Measurements from ENCODE around the gene KLF2.

Gene KLF2

DNA sequence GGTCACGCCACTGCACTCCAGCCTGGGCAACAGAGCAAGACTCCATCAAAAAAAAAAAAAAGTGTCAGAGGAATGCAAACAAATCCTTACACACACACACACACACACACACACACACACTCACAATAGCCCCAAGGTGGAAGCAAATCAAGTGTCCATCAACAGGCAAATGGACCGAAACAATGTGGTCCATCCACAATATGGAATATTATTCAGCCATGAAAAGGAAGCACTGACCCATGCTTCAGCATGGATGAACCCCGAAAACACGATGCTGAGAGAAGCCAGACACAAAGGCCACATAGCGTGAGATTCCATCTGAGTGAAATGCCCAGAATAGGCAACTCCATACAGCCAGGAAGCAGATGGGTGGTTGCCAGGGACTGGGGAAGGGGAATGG is 16.5 kb upstream of the KLF2 start:
- over 99% methylated on average over 5 of the region's 5 CpGs for WGBS
- Histone ChIP-seq H3K4ac (ENCODE audit: low read depth in 1 of 2, low read length in 2 of 2) (no peak overlapping the region), H3K9ac (ENCODE audit: low read length) (no peak overlapping the region), H3K36me3 (ENCODE audit: control insufficient read depth in 1 of 2, insufficient read depth in 2 of 2, low read depth in 1 of 2, low read length in 2 of 2) (no peaks in the 10 kb centered on the region), H3K27me3 (ENCODE audit: control insufficient read depth in 1 of 2, insufficient read depth in 1 of 2, low read length in 2 of 2) (peaks cover 0 to 19% of the 10 kb centered on the region in 2 experiments), H3K9me3 (ENCODE audit: control insufficient read depth, low read length) (no peaks in the 10 kb centered on the region), H2BK5ac (ENCODE audit: low read depth, low read length, poor library complexity, severe bottlenecking) (no peak overlapping the region), H2AFZ (ENCODE audit: low read depth, low read length) (no peak overlapping the region), H4K91ac (ENCODE audit: low read length) (no peak overlapping the region), H2BK15ac (ENCODE audit: low read depth, poor library complexity, severe bottlenecking) (no peak overlapping the region), H2AK5ac (ENCODE audit: low read length, severe bottlenecking) (no peak overlapping the region), H3K23ac (ENCODE audit: low read length in 2 of 2) (no peak overlapping the region), H2BK12ac (ENCODE audit: low read length in 2 of 2) (no peak overlapping the region), H2BK120ac (ENCODE audit: low read depth, low read length) (no peak overlapping the region), H3K79me1 (replicated peaks; ENCODE audit: low read length, poor library complexity, severe bottlenecking) (no peaks in the 10 kb centered on the region), H3K27ac (ENCODE audit: low read length, poor library complexity, severe bottlenecking) (no peak overlapping the region), H3K14ac (ENCODE audit: low read length in 2 of 2) (no peak overlapping the region), H4K8ac (ENCODE audit: low read length) (no peak overlapping the region), H3K4me1 (ENCODE audit: control insufficient read depth, insufficient read depth, low read depth, low read length) (no peaks in the 10 kb centered on the region), H3K18ac (ENCODE audit: low read depth in 1 of 2, low read length in 2 of 2) (no peak overlapping the region), H3K4me2 (ENCODE audit: low read length, poor library complexity, severe bottlenecking) (no peak overlapping the region), H3K4me3 (ENCODE audit: insufficient read depth in 1 of 2, low read depth in 1 of 2, low read length in 2 of 2) (no peak overlapping the region)
- DNase-seq: no peak

DNA sequence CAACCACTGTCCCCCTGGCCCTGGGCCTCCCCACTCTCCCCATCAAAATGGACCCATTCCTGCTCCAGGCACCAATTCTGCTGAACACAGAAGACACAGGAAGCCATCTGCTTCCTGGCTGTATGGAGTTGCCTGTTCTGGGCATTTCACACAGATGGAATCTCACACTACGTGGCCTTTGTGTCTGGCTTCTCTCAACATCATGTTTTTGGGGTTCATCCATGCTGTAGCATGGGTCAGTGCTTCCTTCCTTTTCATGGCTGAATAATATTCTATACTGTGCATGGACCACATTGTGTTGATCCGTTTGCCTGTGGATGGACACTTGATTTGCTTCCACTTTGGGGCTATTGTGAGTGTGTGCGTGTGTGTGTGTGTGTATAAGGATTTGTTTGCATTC is 15.0 kb upstream of the KLF2 start:
- no peak overlapping the region for H3K9ac ChIP-seq (ENCODE audit: low read length)
- H2BK15ac ChIP-seq (ENCODE audit: low read depth, poor library complexity, severe bottlenecking): no peak overlapping the region
- no peaks in the 10 kb centered on the region for H3K79me1 ChIP-seq (replicated peaks; ENCODE audit: low read length, poor library complexity, severe bottlenecking)
- H3K4me3 ChIP-seq (ENCODE audit: insufficient read depth in 1 of 2, low read depth in 1 of 2, low read length in 2 of 2): no peak overlapping the region
- no peak overlapping the region for H2AK5ac ChIP-seq (ENCODE audit: low read length, severe bottlenecking)
- no peak overlapping the region for H4K8ac ChIP-seq (ENCODE audit: low read length)
- no peak overlapping the region for H3K14ac ChIP-seq (ENCODE audit: low read length in 2 of 2)
- no peak overlapping the region for H2BK120ac ChIP-seq (ENCODE audit: low read depth, low read length)
- H3K18ac ChIP-seq (ENCODE audit: low read depth in 1 of 2, low read length in 2 of 2): no peak overlapping the region
- H3K4ac ChIP-seq (ENCODE audit: low read depth in 1 of 2, low read length in 2 of 2): no peak overlapping the region
- H2BK5ac ChIP-seq (ENCODE audit: low read depth, low read length, poor library complexity, severe bottlenecking): no peak overlapping the region
- no peaks in the 10 kb centered on the region for H3K9me3 ChIP-seq (ENCODE audit: control insufficient read depth, low read length)
- H3K27ac ChIP-seq (ENCODE audit: low read length, poor library complexity, severe bottlenecking): no peak overlapping the region
- no peak overlapping the region for H4K91ac ChIP-seq (ENCODE audit: low read length)
- H3K23ac ChIP-seq (ENCODE audit: low read length in 2 of 2): no peak overlapping the region
- H2AFZ ChIP-seq (ENCODE audit: low read depth, low read length): no peak overlapping the region
- H2BK12ac ChIP-seq (ENCODE audit: low read length in 2 of 2): no peak overlapping the region
- H3K36me3 ChIP-seq (ENCODE audit: control insufficient read depth in 1 of 2, insufficient read depth in 2 of 2, low read depth in 1 of 2, low read length in 2 of 2): no peaks in the 10 kb centered on the region
- DNase-seq: no peak
- 79% methylated on average over 3 of the region's 3 CpGs for WGBS
- H3K4me2 ChIP-seq (ENCODE audit: low read length, poor library complexity, severe bottlenecking): no peak overlapping the region
- peaks cover 0 to 9% of the 10 kb centered on the region in 2 experiments for H3K27me3 ChIP-seq (ENCODE audit: control insufficient read depth in 1 of 2, insufficient read depth in 1 of 2, low read length in 2 of 2)
- no peaks in the 10 kb centered on the region for H3K4me1 ChIP-seq (ENCODE audit: control insufficient read depth, insufficient read depth, low read depth, low read length)

- Histone ChIP-seq H4K91ac (ENCODE audit: low read length) (no peak overlapping the region), H2AK5ac (ENCODE audit: low read length, severe bottlenecking) (no peak overlapping the region), H3K14ac (ENCODE audit: low read length in 2 of 2) (no peak overlapping the region), H2BK15ac (ENCODE audit: low read depth, poor library complexity, severe bottlenecking) (no peak overlapping the region), H4K8ac (ENCODE audit: low read length) (no peak overlapping the region), H3K4ac (ENCODE audit: low read depth in 1 of 2, low read length in 2 of 2) (no peak overlapping the region), H3K23ac (ENCODE audit: low read length in 2 of 2) (no peak overlapping the region), H3K18ac (ENCODE audit: low read depth in 1 of 2, low read length in 2 of 2) (no peak overlapping the region), H3K9ac (ENCODE audit: low read length) (peak overlapping the region; percentile 54), H3K79me1 (replicated peaks; ENCODE audit: low read length, poor library complexity, severe bottlenecking) (no peaks in the 10 kb centered on the region), H3K4me2 (ENCODE audit: low read length, poor library complexity, severe bottlenecking) (no peak overlapping the region), H2BK12ac (ENCODE audit: low read length in 2 of 2) (peak overlapping the region in 1 of 2 experiments; percentile 59), H3K27me3 (ENCODE audit: control insufficient read depth in 1 of 2, insufficient read depth in 1 of 2, low read length in 2 of 2) (peaks cover 0 to 3% of the 10 kb centered on the region in 2 experiments), H2BK5ac (ENCODE audit: low read depth, low read length, poor library complexity, severe bottlenecking) (no peak overlapping the region), H3K4me1 (ENCODE audit: control insufficient read depth, insufficient read depth, low read depth, low read length) (peaks cover 14% of the 10 kb centered on the region), H2BK120ac (ENCODE audit: low read depth, low read length) (no peak overlapping the region), H2AFZ (ENCODE audit: low read depth, low read length) (no peak overlapping the region), H3K4me3 (ENCODE audit: insufficient read depth in 1 of 2, low read depth in 1 of 2, low read length in 2 of 2) (peak overlapping the region in 1 of 2 experiments; percentile 53), H3K27ac (ENCODE audit: low read length, poor library complexity, severe bottlenecking) (peak overlapping the region; percentile 52), H3K9me3 (ENCODE audit: control insufficient read depth, low read length) (no peaks in the 10 kb centered on the region), H3K36me3 (ENCODE audit: control insufficient read depth in 1 of 2, insufficient read depth in 2 of 2, low read depth in 1 of 2, low read length in 2 of 2) (no peaks in the 10 kb centered on the region)
- DNase-seq: peak; percentile 99
- 61% methylated on average over 13 of the region's 13 CpGs for WGBS
Measured at GRCh38 chr19:16315825-16316505, 8.7 kb upstream of the KLF2 start.

DNA sequence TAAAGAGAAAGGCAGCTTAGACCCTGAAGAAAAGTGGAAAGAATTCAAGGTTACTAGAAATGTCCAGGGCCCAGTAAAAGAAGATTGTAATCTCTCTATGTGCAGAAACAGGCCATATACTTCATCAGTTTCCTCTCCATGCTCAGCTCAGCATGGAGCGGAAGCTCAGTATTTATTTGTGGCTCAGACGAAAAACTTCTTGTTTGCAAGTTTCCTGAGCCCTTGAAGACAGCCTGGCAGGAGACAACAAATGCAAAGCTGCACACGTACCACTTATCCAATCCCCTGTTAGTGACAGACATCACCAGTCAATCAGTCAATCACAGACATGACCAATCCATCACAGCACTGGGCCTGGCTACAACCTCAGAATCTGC is 8.1 kb upstream of the KLF2 start:
- no peaks in the 10 kb centered on the region for H3K9me3 ChIP-seq (ENCODE audit: control insufficient read depth, low read length)
- H3K23ac ChIP-seq (ENCODE audit: low read length in 2 of 2): no peak overlapping the region
- H3K79me1 ChIP-seq (replicated peaks; ENCODE audit: low read length, poor library complexity, severe bottlenecking): no peaks in the 10 kb centered on the region
- H3K4ac ChIP-seq (ENCODE audit: low read depth in 1 of 2, low read length in 2 of 2): no peak overlapping the region
- H2BK15ac ChIP-seq (ENCODE audit: low read depth, poor library complexity, severe bottlenecking): no peak overlapping the region
- peak overlapping the region; percentile 50 for H3K27ac ChIP-seq (ENCODE audit: low read length, poor library complexity, severe bottlenecking)
- H3K27me3 ChIP-seq (ENCODE audit: control insufficient read depth in 1 of 2, insufficient read depth in 1 of 2, low read length in 2 of 2): peaks cover 0 to 3% of the 10 kb centered on the region in 2 experiments
- WGBS: 31% methylated on average over 3 of the region's 3 CpGs
- H2BK5ac ChIP-seq (ENCODE audit: low read depth, low read length, poor library complexity, severe bottlenecking): no peak overlapping the region
- no peak overlapping the region for H3K4me2 ChIP-seq (ENCODE audit: low read length, poor library complexity, severe bottlenecking)
- no peak overlapping the region for H3K14ac ChIP-seq (ENCODE audit: low read length in 2 of 2)
- peaks cover 14% of the 10 kb centered on the region for H3K4me1 ChIP-seq (ENCODE audit: control insufficient read depth, insufficient read depth, low read depth, low read length)
- peak overlapping the region in 1 of 2 experiments; percentile 36 for H3K4me3 ChIP-seq (ENCODE audit: insufficient read depth in 1 of 2, low read depth in 1 of 2, low read length in 2 of 2)
- peak overlapping the region; percentile 54 for H3K9ac ChIP-seq (ENCODE audit: low read length)
- no peak overlapping the region for H2BK12ac ChIP-seq (ENCODE audit: low read length in 2 of 2)
- H4K91ac ChIP-seq (ENCODE audit: low read length): no peak overlapping the region
- H2AFZ ChIP-seq (ENCODE audit: low read depth, low read length): no peak overlapping the region
- no peak overlapping the region for H2BK120ac ChIP-seq (ENCODE audit: low read depth, low read length)
- no peak for DNase-seq
- H2AK5ac ChIP-seq (ENCODE audit: low read length, severe bottlenecking): no peak overlapping the region
- no peaks in the 10 kb centered on the region for H3K36me3 ChIP-seq (ENCODE audit: control insufficient read depth in 1 of 2, insufficient read depth in 2 of 2, low read depth in 1 of 2, low read length in 2 of 2)
- no peak overlapping the region for H4K8ac ChIP-seq (ENCODE audit: low read length)
- no peak overlapping the region for H3K18ac ChIP-seq (ENCODE audit: low read depth in 1 of 2, low read length in 2 of 2)
